BLaER1 treated with 17β-estradiol and CSF1 and Interleukin-3, amounts not matched to agents 10 nM and 100 nM (cell line): ENCODE results near the gene NCBP3.

Experiments
- H3K27ac ChIP-seq, 11 experiments: shearing (Covaris generic); formaldehyde crosslinking; 2 replicates each; pipeline ENCODE4 v1.8.1; 2022
- H3K27me3 ChIP-seq, 11 experiments: shearing (Covaris generic); formaldehyde crosslinking; 2 replicates each; pipeline ENCODE4 v1.8.1; 2022
- H3K36me3 ChIP-seq, 11 experiments: shearing (Covaris generic); formaldehyde crosslinking; 2 replicates each; pipeline ENCODE4 v1.8.1; 2022
- H3K4me1 ChIP-seq, 10 experiments: shearing (Covaris generic); formaldehyde crosslinking; 2 replicates each; pipeline ENCODE4 v1.8.1; 2022
- H3K4me2 ChIP-seq, 11 experiments: shearing (Covaris generic); formaldehyde crosslinking; 2 replicates each; pipeline ENCODE4 v1.8.1; 2022
- H3K4me3 ChIP-seq, 10 experiments: shearing (Covaris generic); formaldehyde crosslinking; 2 replicates each; pipeline ENCODE4 v1.8.1; 2022
- H3K9ac ChIP-seq, 11 experiments: shearing (Covaris generic); formaldehyde crosslinking; 2 replicates each; pipeline ENCODE4 v1.8.1; 2022
- H3K9me3 ChIP-seq, 11 experiments: shearing (Covaris generic); formaldehyde crosslinking; replicated peaks in 1 of 11; 2 replicates each; pipeline ENCODE4 v1.8.1; 2022
- H4K20me1 ChIP-seq, 11 experiments: shearing (Covaris generic); formaldehyde crosslinking; 2 replicates each; pipeline ENCODE4 v1.8.1; 2022
- Cebpa-rat ChIP-seq, 11 experiments: shearing (Covaris generic); IDR thresholded peaks; 2 replicates each; pipeline ENCODE4 v1.8.1; 2022

The NCBP3 gene

DNA sequence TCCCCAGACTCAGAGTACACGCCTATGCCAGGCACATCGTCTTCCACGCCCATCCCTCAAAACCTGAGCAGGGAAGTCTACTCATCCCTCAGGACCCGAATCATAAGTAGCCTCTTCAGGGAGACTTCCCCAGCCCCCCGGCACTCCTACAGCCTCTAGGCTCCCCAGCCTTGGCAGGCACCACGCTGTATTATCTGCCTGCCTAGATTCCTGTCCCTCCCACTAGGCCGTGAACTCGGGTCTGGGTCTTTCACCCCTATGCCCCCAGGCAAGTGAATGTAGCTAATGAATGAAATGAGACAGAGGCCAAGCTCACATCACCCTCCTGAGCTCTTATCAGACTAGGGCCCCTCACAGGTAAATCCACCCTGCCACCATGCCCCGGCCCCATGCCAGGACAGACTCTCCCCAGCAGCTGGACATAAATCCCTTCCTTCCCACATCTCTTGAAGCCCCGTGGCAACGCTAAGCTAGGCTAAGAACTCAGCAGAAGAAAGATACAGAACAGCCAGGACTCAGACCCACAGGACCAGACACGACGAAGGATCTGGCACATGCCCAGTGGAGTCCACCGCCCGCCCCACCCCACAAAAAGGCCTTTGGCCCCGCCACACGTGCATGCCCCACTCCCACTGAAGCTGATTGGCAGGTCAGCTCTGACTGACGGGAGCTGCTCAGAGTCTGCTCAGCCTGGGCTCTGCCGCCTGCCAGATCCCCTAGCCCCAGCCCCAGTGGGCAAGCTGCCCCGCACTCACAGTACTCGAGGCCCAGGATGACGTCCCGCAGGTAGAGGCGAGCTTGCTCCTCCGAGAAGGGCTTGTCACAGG, 33.8 kb upstream of the NCBP3 start:
- TF ChIP-seq Cebpa-rat (IDR thresholded peaks at IDR 0.05), result no peak
- H3K4me1 ChIP-seq, result peaks cover 0 to 23% (median 15%) of the 10 kb centered on the region in 10 experiments; a peak in 12 of 20 replicates
- no peaks in the 10 kb centered on the region for H4K20me1 ChIP-seq
- H3K4me3 ChIP-seq, result no peak overlapping the region
- no peaks in the 10 kb centered on the region for H3K27me3 ChIP-seq
- H3K36me3 ChIP-seq, result peaks cover 0 to 46% (median 13%) of the 10 kb centered on the region in 11 experiments; a peak in 14 of 22 replicates
- peak overlapping the region in 4 of 11 experiments; percentile 4 to 41 (median 26); a peak in 6 of 22 replicates for H3K9ac ChIP-seq
- no peaks in the 10 kb centered on the region for H3K9me3 ChIP-seq
- peak overlapping the region in 2 of 11 experiments; percentile 2 to 15; a peak in 2 of 22 replicates for H3K27ac ChIP-seq
- H3K4me2 ChIP-seq, result peak overlapping the region in 1 of 11 experiments; percentile 5; a peak in 2 of 22 replicates

DNA sequence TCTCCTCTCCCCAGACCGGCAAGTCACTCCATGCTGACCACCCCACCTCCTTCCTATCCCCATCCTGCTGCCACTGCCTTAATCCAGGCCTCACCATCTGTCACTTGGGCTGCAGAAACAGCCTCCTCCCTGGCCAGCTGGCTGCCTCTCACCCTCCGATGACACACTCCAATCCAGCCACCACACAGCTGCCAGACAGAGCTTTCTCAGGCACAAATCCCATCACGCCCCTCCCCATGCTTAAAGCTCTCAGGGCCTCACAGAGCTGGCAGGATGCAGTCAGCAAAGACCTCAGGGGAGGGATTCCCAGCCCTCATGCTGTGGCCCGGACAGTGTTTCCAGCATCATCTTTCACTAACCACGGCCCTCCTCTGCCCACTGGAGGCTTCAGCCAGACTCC, 33.1 kb upstream of the NCBP3 start:
- H3K4me1 ChIP-seq, result peaks cover 0 to 19% (median 10%) of the 10 kb centered on the region in 10 experiments; a peak in 10 of 20 replicates
- no peaks in the 10 kb centered on the region for H4K20me1 ChIP-seq
- no peaks in the 10 kb centered on the region; a peak in 1 of 22 replicates for H3K27me3 ChIP-seq
- no peaks in the 10 kb centered on the region for H3K9me3 ChIP-seq
- peak overlapping the region in 4 of 11 experiments; percentile 4 to 41 (median 26); a peak in 5 of 22 replicates for H3K9ac ChIP-seq
- peak overlapping the region in 1 of 11 experiments; percentile 5; a peak in 2 of 22 replicates for H3K4me2 ChIP-seq
- peak overlapping the region in 1 of 11 experiments; percentile 15; a peak in 1 of 22 replicates for H3K27ac ChIP-seq
- peaks cover 0 to 41% (median 14%) of the 10 kb centered on the region in 11 experiments; a peak in 12 of 22 replicates for H3K36me3 ChIP-seq
- no peak for TF ChIP-seq Cebpa-rat (IDR thresholded peaks at IDR 0.05)
- no peak overlapping the region for H3K4me3 ChIP-seq

DNA sequence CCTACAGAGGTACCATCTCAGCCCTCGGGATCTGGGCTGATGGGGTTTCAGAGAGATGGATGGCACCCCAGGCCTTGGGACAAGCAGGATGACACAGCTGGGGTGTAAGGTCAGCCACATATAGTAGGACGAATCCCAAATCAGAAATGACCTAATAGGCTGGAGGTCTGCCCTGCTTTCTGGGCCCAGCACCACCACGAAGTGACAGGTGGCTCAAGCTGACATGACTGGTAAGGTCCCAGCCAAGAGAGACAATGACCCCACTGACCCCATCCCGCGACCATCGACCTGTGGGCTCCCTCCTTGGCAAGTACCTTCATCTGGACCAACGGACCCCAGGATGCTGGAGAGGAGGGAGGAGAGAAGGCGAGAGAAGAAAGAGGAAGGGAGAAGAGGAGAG, 31.2 kb upstream of the NCBP3 start:
- Histone ChIP-seq H3K4me2 (no peak overlapping the region), H3K4me3 (no peak overlapping the region), H3K9me3 (peaks cover 0 to 15% (median 3%) of the 10 kb centered on the region in 11 experiments; a peak in 4 of 22 replicates), H3K27me3 (no peaks in the 10 kb centered on the region; a peak in 1 of 22 replicates), H4K20me1 (no peaks in the 10 kb centered on the region), H3K36me3 (peaks cover 14 to 46% (median 22%) of the 10 kb centered on the region in 11 experiments; a peak in 20 of 22 replicates), H3K27ac (no peak overlapping the region), H3K4me1 (peaks cover 0 to 15% (median 12%) of the 10 kb centered on the region in 10 experiments; a peak in 15 of 20 replicates), H3K9ac (no peak overlapping the region)
- no peak for TF ChIP-seq Cebpa-rat (IDR thresholded peaks at IDR 0.05)

DNA sequence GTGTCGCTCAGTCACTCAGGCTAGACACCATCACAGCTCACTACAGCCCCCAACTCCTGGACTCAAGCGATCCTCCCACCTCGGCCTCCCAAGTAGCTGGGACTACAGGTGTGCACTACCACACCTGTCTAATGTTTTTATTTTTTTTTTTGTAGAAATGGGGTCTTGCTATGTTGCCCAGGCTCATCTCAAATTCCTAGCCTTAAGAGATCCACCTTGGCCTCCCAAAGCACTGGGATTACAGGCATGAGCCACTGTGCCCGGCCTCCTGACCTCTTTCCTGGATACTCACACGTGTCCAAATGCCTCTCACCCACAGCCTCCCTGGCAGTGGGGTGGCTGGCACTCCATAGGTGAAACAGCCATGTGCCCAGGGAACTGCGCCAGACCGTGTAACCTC, 29.3 kb upstream of the NCBP3 start:
- H3K9ac ChIP-seq, result no peak overlapping the region
- TF ChIP-seq Cebpa-rat (IDR thresholded peaks at IDR 0.05), result no peak
- H3K27me3 ChIP-seq, result no peaks in the 10 kb centered on the region; a peak in 1 of 22 replicates
- H3K27ac ChIP-seq, result no peak overlapping the region
- H3K4me1 ChIP-seq, result peaks cover 16 to 33% (median 30%) of the 10 kb centered on the region in 10 experiments
- H3K4me3 ChIP-seq, result no peak overlapping the region
- H3K4me2 ChIP-seq, result no peak overlapping the region
- no peaks in the 10 kb centered on the region for H4K20me1 ChIP-seq
- H3K9me3 ChIP-seq, result peaks cover 0 to 15% (median 3%) of the 10 kb centered on the region in 11 experiments; a peak in 4 of 22 replicates
- peaks cover 14 to 49% (median 24%) of the 10 kb centered on the region in 11 experiments; a peak in 20 of 22 replicates for H3K36me3 ChIP-seq

DNA sequence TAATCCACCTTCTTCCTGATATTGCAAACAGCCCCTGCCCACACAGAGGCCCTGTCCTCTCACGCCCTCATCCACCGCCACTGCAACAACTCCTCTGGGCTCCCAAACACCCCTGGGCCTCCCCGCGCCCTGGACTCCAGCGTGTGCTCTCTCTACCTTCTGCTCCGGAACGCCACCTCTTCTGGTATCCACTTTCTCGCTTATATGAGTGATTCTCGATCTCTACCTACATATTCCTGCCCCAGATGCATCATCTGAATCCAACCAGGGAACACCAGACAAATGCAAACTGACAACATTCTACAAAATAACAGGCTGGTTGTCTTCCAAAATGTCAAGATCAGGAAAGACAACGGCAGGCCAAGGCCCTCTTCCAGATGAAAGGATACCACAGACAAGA, 27.8 kb upstream of the NCBP3 start:
- Histone ChIP-seq H3K4me1 (peaks cover 16 to 32% (median 30%) of the 10 kb centered on the region in 10 experiments), H3K27me3 (no peaks in the 10 kb centered on the region; a peak in 1 of 22 replicates), H4K20me1 (no peaks in the 10 kb centered on the region), H3K4me3 (no peak overlapping the region), H3K9ac (no peak overlapping the region), H3K27ac (no peak overlapping the region), H3K36me3 (peaks cover 14 to 49% (median 24%) of the 10 kb centered on the region in 11 experiments; a peak in 20 of 22 replicates), H3K9me3 (peaks cover 0 to 15% (median 3%) of the 10 kb centered on the region in 11 experiments; a peak in 4 of 22 replicates), H3K4me2 (no peak overlapping the region)
- no peak for TF ChIP-seq Cebpa-rat (IDR thresholded peaks at IDR 0.05)

DNA sequence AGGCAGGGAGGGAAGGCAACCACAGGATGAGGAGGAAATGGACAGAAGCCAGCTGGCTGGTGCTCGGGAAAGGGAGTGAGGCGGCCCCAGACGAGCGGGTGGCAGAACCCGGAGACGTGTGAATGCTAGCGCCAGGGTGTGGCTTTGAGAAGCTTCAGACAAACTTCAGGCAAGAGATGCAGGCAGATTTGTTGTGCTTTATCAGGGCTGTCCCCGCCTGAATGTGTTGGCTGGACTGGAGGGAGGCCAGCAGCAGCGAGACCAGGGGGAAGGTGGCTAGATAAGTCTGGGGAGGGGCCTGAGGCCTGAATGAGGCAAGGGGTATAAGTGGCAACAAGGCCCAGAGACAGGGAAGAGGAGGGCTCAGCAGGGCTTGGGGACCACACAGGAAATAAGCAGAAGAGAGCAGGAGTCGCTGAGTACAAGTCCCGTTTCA, 24.8 kb upstream of the NCBP3 start:
- Histone ChIP-seq H3K27me3 (no peaks in the 10 kb centered on the region; a peak in 1 of 22 replicates), H3K9me3 (peaks cover 0 to 15% (median 3%) of the 10 kb centered on the region in 11 experiments; a peak in 4 of 22 replicates), H3K9ac (peak overlapping the region; percentile 18 to 79 (median 69); a peak in 19 of 22 replicates), H3K36me3 (peaks cover 14 to 35% (median 24%) of the 10 kb centered on the region in 11 experiments; a peak in 20 of 22 replicates), H4K20me1 (no peaks in the 10 kb centered on the region), H3K4me1 (peaks cover 16 to 54% (median 43%) of the 10 kb centered on the region in 10 experiments), H3K4me3 (peak overlapping the region in 3 of 10 experiments; percentile 10 to 24 (median 24); a peak in 3 of 20 replicates), H3K4me2 (peak overlapping the region; percentile 49 to 87 (median 72)), H3K27ac (peak overlapping the region in 10 of 11 experiments; percentile 41 to 84 (median 76); a peak in 20 of 22 replicates)
- no peak for TF ChIP-seq Cebpa-rat (IDR thresholded peaks at IDR 0.05)

DNA sequence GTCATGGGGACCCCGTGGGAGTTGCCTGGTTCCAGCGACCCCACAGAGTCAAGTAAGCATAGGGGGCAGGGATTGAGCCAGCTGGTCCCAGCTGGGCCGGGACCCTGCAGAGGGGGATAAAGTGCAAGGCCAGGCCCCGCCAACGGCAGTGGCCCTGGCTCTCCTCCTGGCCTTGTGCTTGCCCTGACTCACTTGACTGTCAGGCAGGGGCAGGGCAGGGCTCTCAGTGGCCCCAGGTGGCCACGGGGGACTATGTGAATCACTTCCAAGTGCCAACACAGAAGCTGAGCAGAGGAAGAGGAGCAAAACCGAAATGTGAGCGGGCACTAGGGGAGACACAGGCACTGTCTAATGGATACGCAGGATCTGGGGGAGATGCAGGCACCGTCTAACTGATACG, 21.6 kb upstream of the NCBP3 start:
- Histone ChIP-seq H3K9ac (no peak overlapping the region), H3K4me2 (peak overlapping the region; percentile 13 to 59 (median 31); a peak in 14 of 22 replicates), H3K27ac (peak overlapping the region in 1 of 11 experiments; percentile 36; a peak in 1 of 22 replicates), H3K4me3 (no peak overlapping the region), H3K9me3 (peaks cover 0 to 3% (median 0%) of the 10 kb centered on the region in 11 experiments; a peak in 1 of 22 replicates), H4K20me1 (no peaks in the 10 kb centered on the region), H3K27me3 (no peaks in the 10 kb centered on the region), H3K4me1 (peaks cover 30 to 71% (median 61%) of the 10 kb centered on the region in 10 experiments), H3K36me3 (peaks cover 0 to 9% (median 6%) of the 10 kb centered on the region in 11 experiments; a peak in 18 of 22 replicates)
- no peak for TF ChIP-seq Cebpa-rat (IDR thresholded peaks at IDR 0.05)

DNA sequence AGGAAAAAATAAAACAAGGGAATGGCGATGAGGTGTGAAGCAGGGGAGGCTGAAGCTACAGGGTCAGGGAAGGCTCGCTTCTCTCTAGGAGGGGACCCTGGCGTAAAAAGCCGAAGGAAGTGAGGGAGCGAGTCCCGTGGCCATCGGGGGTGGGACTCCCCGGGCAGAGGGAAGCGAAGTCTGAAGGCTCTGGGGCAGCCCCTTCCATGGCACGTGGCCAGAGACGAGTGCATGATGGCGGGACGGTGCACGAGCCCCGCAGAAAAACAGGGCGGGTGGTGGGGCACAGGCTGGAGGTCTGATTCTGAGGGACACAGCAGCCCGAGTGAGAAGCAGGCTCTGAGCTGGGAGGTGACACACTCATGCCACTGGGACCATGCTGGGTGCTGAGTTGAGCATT, 21.1 kb upstream of the NCBP3 start:
- Histone ChIP-seq H4K20me1 (no peaks in the 10 kb centered on the region), H3K9me3 (no peaks in the 10 kb centered on the region), H3K4me2 (peak overlapping the region; percentile 13 to 59 (median 31); a peak in 12 of 22 replicates), H3K27me3 (no peaks in the 10 kb centered on the region), H3K27ac (peak overlapping the region in 1 of 11 experiments; percentile 36; a peak in 1 of 22 replicates), H3K36me3 (peaks cover 0 to 4% (median 1%) of the 10 kb centered on the region in 11 experiments; a peak in 10 of 22 replicates), H3K4me1 (peaks cover 30 to 66% (median 57%) of the 10 kb centered on the region in 10 experiments), H3K4me3 (no peak overlapping the region), H3K9ac (no peak overlapping the region; a peak in 1 of 22 replicates)
- no peak for TF ChIP-seq Cebpa-rat (IDR thresholded peaks at IDR 0.05)
